ENCODE data around the gene TUSC1. TPM values are rescaled to one million over a fixed set of nuclear protein-coding genes. Genes with fewer than 3 reads are reported as not detected.

The TUSC1 gene
- 8.4 and 11.0 TPM in 2 replicates for total RNA-seq

DNA sequence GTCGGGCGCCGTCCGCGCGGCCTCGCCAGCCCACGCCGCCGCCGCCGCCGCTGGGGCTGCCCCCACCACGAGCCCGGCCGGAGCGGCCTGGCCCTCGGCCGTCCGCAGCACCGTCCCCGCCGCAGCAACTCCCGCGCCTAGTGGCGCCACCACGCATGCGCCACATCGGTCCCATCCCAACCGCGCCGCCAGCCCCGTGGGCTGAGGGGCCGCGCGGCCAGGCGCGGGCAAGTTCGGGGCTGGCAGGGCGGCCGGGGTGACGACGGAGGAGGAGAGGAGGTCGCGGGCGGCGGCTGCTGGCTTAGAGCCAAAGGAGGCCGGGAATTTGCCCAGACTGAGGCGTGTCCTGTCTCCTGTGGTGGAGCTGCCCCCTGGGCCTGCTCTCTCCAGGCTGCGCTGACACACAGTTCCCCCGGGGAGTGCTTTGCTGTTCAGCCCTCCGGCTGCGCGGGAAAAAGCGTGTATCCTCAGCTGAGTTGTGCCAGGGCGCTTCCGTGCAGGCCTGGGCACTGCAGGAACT, at the start of gene TUSC1:
TUSC1 (minus strand) TSS at position 298 of the 520 bp plus-strand sequence; CDS start at position 166, 132 bp downstream.

